Type B pancreatic cell (in vitro differentiated cells): Measurements from ENCODE around the gene DR1. TPM values are rescaled to one million over a fixed set of nuclear protein-coding genes. Genes with fewer than 3 reads are reported as not detected.

ENCODE experiments used
- DNase-seq: peaks from one replicate; pipeline ENCODE4 v3.0.0; 2021; ENCODE audit warnings: mixed read lengths; ENCODE audit not compliant: unreplicated experiment; ENCODE audit errors: extremely low spot score
- H3K27ac Mint-ChIP-seq: 2 replicates; pipeline ENCODE4 v1.8.0; 2021; ENCODE audit warnings: mild to moderate bottlenecking, mixed read lengths
- H3K27me3 Mint-ChIP-seq: 2 replicates; pipeline ENCODE4 v1.8.0; 2021; ENCODE audit warnings: mixed read lengths
- H3K36me3 Mint-ChIP-seq: 2 replicates; pipeline ENCODE4 v1.8.0; 2021; ENCODE audit warnings: mixed read lengths
- H3K4me1 Mint-ChIP-seq: one replicate; pipeline ENCODE4 v1.8.0; 2021; ENCODE audit warnings: mixed read lengths; ENCODE audit not compliant: unreplicated experiment
- H3K4me3 Mint-ChIP-seq: 2 replicates; pipeline ENCODE4 v1.8.0; 2021; ENCODE audit warnings: mild to moderate bottlenecking, mixed read lengths
- H3K9me3 Mint-ChIP-seq: 2 replicates; pipeline ENCODE4 v1.8.0; 2021; ENCODE audit warnings: mixed read lengths
- total RNA-seq: library from RNA; stranded (reverse); gene quantifications from 2 replicates; pipeline ENCODE4 v1.2.1, GENCODE V29; 2021; ENCODE audit warnings: low replicate concordance
- TF ChIP-seq, protein P1 (sequence below): fragments of 200-600 bp; sonication (generic); conservative IDR thresholded peaks from 2 replicates; pipeline ENCODE4 v1.5.0; 2021; ENCODE audit warnings: antibody characterized with exemption, mild to moderate bottlenecking

The DR1 gene
- total RNA-seq, 1 donor from 2014 or later: 49.0 TPM

DNA sequence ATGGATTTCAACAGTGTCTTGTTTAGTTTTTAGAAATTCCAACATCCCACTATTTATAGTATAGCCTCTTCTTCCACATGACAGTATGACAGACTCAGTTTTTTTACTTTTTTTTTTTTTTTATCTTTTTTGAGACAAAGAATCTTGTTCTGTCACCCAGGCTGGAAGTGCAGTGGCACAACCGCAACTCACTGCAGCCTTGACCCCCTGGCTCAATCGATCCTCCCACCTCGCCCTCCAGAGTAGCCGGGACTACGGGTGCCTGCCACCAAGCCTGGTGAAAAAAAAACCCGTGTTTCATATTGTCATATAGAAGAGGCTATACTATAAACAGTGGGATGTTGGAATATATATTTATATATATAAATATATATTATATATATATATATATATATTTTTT, 1.2 kb upstream of the DR1 start:
- TF ChIP-seq, protein P1, sequence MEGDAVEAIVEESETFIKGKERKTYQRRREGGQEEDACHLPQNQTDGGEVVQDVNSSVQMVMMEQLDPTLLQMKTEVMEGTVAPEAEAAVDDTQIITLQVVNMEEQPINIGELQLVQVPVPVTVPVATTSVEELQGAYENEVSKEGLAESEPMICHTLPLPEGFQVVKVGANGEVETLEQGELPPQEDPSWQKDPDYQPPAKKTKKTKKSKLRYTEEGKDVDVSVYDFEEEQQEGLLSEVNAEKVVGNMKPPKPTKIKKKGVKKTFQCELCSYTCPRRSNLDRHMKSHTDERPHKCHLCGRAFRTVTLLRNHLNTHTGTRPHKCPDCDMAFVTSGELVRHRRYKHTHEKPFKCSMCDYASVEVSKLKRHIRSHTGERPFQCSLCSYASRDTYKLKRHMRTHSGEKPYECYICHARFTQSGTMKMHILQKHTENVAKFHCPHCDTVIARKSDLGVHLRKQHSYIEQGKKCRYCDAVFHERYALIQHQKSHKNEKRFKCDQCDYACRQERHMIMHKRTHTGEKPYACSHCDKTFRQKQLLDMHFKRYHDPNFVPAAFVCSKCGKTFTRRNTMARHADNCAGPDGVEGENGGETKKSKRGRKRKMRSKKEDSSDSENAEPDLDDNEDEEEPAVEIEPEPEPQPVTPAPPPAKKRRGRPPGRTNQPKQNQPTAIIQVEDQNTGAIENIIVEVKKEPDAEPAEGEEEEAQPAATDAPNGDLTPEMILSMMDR: no peak
- Mint-ChIP-seq H3K4me1 (peaks cover 13% of the 10 kb centered on the region), H3K4me3 (peak overlapping the region; percentile 24), H3K27ac (no peak overlapping the region), H3K36me3 (no peaks in the 10 kb centered on the region), H3K9me3 (no peaks in the 10 kb centered on the region), H3K27me3 (no peaks in the 10 kb centered on the region)
- no peak for DNase-seq

DNA sequence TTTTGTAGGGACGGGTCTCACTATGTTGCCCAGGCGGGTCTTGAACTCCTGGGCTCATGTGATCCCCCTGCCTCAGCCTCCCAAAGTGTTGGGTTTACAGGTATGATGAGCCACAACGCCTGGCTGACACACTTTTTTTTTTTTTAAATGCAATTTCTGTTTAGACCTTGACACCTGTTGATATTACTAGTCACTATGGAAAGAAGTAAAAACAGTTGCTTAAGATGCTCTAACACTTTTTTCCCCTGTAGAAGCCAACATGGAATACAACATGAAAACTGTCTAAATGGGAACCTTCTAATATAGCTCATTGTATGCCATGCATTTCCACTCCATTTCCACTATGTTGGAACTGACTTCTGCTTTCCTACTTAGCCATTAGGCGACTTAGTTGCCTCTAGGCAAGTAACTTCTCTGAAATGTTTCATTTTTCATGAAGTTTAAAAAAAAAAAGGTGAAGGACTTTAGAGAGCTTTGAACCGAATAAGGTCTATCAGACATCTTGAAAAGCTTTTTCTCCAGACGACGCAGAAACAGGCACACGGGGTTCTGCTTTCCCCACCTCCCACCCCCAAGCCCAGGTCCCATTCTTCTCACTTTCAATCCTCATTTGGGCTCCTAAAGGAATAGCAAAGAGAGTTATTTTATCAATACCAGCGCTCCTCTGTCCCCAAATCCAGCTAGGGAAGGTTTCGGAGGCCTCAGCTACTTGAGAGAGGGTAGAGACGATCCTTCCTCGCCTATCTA, 648 bp upstream of the DR1 start:
- H3K9me3 Mint-ChIP-seq: no peaks in the 10 kb centered on the region
- H3K27me3 Mint-ChIP-seq: no peaks in the 10 kb centered on the region
- peak overlapping the region; percentile 98 for H3K27ac Mint-ChIP-seq
- peaks cover 17% of the 10 kb centered on the region for H3K4me1 Mint-ChIP-seq
- TF ChIP-seq, protein P1: no peak
- H3K4me3 Mint-ChIP-seq: peak overlapping the region; percentile 95
- DNase-seq: no peak
- no peaks in the 10 kb centered on the region for H3K36me3 Mint-ChIP-seq

DNA sequence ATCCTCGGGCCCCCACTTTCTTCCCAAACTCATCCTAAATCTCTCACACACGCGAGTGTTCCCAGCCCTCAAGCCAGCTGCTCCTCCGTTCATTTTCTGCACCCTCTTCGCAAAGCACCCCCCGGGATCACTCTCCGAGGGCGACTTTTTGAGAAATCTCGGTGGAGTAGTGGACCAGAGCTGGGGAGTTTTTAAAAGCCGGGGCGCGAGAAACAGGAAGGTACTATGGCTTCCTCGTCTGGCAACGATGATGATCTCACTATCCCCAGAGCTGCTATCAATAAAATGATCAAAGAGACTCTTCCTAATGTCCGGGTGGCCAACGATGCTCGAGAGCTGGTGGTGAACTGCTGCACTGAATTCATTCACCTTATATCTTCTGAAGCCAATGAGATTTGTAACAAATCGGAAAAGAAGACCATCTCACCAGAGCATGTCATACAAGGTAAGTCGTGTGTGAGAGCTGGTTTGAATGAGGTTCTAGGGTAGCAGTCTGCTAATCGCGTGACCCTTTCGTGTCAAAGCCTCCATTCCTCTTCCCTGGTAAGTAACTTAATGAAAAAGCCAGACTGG, 800 bp downstream of the DR1 start:
- TF ChIP-seq, protein P1: no peak
- H3K27me3 Mint-ChIP-seq: no peaks in the 10 kb centered on the region
- no peaks in the 10 kb centered on the region for H3K36me3 Mint-ChIP-seq
- peak overlapping the region; percentile 95 for H3K4me3 Mint-ChIP-seq
- no peaks in the 10 kb centered on the region for H3K9me3 Mint-ChIP-seq
- peaks cover 20% of the 10 kb centered on the region for H3K4me1 Mint-ChIP-seq
- no peak for DNase-seq
- H3K27ac Mint-ChIP-seq: peak overlapping the region; percentile 98

DNA sequence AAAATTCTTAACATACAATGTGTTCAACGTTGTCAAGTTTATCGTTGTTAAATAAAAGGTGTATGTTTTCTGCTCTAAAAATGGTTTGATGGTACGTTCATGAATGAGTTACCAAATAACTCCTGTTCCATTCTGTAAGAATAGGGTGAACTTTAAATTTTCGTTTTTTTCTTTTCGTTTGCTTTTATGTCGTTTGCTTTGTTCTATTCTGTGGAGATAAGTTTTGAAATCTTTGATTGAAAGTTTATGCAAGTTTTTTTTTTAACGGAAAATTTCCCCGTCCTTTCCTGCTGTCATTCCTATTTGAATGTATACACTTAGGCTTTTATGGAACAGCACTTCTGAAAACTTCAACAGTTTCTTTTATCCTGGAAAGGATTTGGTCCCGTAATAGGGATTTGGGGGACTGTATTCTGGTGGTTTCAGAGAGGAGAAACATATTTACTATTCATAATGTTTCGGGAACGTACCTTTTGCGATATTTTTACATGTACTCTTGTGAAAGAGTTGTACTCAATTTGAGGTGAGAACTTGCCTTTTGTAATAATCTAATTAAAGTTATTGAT, 1.7 kb downstream of the DR1 start:
- no peaks in the 10 kb centered on the region for H3K27me3 Mint-ChIP-seq
- no peak for DNase-seq
- H3K4me1 Mint-ChIP-seq: peaks cover 20% of the 10 kb centered on the region
- TF ChIP-seq, protein P1: no peak
- H3K36me3 Mint-ChIP-seq: no peaks in the 10 kb centered on the region
- H3K27ac Mint-ChIP-seq: peak overlapping the region; percentile 98
- no peaks in the 10 kb centered on the region for H3K9me3 Mint-ChIP-seq
- H3K4me3 Mint-ChIP-seq: peak overlapping the region; percentile 95

DNA sequence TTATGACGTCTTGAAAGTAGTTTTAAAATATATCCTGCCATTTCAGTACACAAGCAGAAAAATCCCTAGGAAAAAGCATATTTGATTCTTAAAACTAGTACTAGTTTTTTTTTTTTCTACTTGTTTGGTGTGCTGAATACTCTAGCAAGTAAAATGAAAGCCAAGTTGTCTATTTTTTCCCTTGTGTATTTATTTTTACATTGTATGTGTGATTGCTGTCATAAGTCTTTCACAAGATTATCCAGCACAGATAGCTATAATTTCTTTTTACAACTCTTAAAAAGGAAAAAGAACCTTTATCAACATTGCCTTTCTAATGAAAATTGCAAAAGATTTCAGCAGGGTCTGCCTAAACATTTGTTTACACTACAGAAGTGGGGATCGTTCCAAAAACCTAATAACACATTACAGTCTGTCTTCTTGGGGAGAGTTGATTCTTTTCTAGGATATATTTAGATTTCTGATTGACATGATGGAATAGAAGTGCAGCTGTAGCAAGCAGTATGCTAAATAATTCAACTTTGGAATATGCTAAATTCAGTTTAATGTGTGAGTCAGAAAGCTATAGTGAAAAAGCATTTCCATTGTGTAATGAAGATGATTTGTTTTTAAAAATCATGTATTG, 2.5 kb downstream of the DR1 start:
- no peak for DNase-seq
- TF ChIP-seq, protein P1: no peak
- Mint-ChIP-seq H3K4me3 (peak overlapping the region; percentile 81), H3K9me3 (no peaks in the 10 kb centered on the region), H3K36me3 (no peaks in the 10 kb centered on the region), H3K27me3 (no peaks in the 10 kb centered on the region), H3K4me1 (peaks cover 20% of the 10 kb centered on the region), H3K27ac (peak overlapping the region; percentile 5)
